Right cardiac atrium (tissue), 5 donors: ENCODE results near the gene PRKN. TPM values are rescaled to one million over a fixed set of nuclear protein-coding genes. Genes with fewer than 3 reads are reported as not detected.

Experiments used
- ATAC-seq, 2 donors: fragments of 200-7000 bp; cut with Tn5 transposase; one replicate each; pipeline versions ENCODE4 v1.8.0 to v1.9.1; 2020; ENCODE audit warnings: moderate library complexity in 2 of 2, mild to moderate bottlenecking in 1 of 2
- DNase-seq, 3 donors: peaks; one replicate each; pipeline ENCODE4 v3.0.0-alpha.2; 2020
- H3K27ac ChIP-seq: one replicate; pipeline ENCODE4 v1.5.1; 2013; ENCODE audit warnings: mild to moderate bottlenecking, low read length, control low read depth, moderate library complexity
- H3K27me3 ChIP-seq: one replicate; pipeline ENCODE4 v1.6.1; 2013; ENCODE audit not compliant: control insufficient read depth, insufficient read depth
- H3K4me1 ChIP-seq: one replicate; pipeline ENCODE4 v1.6.1; 2013; ENCODE audit warnings: low read length; ENCODE audit not compliant: control insufficient read depth, insufficient read depth
- H3K4me3 ChIP-seq: one replicate; pipeline ENCODE4 v1.5.1; 2013; ENCODE audit warnings: low read length, control low read depth
- H3K9me3 ChIP-seq: one replicate; pipeline ENCODE4 v1.6.1; 2013; ENCODE audit warnings: low read length; ENCODE audit not compliant: control insufficient read depth
- WGBS: extraction: QIAGEN DNeasy Blood & Tissue Kit; methylation state at CpG from one replicate; pipeline ENCODE4 v1.1.7; 2013; 5-methylcytosine and 5-hydroxymethylcytosine counted together
- intact Hi-C, 4 donors: fragments of 100-400 bp; cut with DNase I; formaldehyde crosslinking; loops; one replicate each; pipeline versions ENCODE4 v1.11.0 to v1.14.0; 2022 to 2023
- polyA plus RNA-seq: library from polyadenylated mRNA; stranded (reverse); fragments of 200-250 nt; gene quantifications from one replicate; pipeline ENCODE4 v1.2.3, GENCODE V29; 2013
- total RNA-seq, 4 donors: library from RNA; stranded (reverse); fragmentation: NEBNext Ultra II Directional; extraction: Animal tissue kit (Norgen Biotek cat#: 25700); gene quantifications; one replicate each; pipeline ENCODE4 v1.2.1, GENCODE V29; 2021
- donor health status: healthy with polysubstance abuse.
- donor health status: DM: no; HTN: yes; CAD: no.
- donor health status: DM: no; HTN: no; CAD: no.
- donor health status: DM: no; HTN: yes; CAD: no; lungs with severe emphysema.
- donor health status: DM: yes; HTN: yes; CAD: no.

Gene PRKN
- total and polyA plus RNA-seq, 5 donors: 9.6 to 33.0 (median 24.8) TPM

GRCh38 chr6:162343936-162344645 is 383.5 kb downstream of the PRKN start:
- DNase-seq: no peak
- peaks cover 5% of the 10 kb centered on the region for H3K4me1 ChIP-seq
- intact Hi-C loops: no loop called here
- ATAC-seq: peak; percentile 62 to 65
- H3K9me3 ChIP-seq: no peaks in the 10 kb centered on the region
- no peaks in the 10 kb centered on the region for H3K27me3 ChIP-seq
- 52% methylated on average over 8 of the region's 8 CpGs for WGBS
- H3K4me3 ChIP-seq: no peak overlapping the region
- no peak overlapping the region for H3K27ac ChIP-seq

GRCh38 chr6:162343198-162343935 is 384.2 kb downstream of the PRKN start:
- ATAC-seq: no peak
- no peak overlapping the region for H3K27ac ChIP-seq
- H3K27me3 ChIP-seq: no peaks in the 10 kb centered on the region
- intact Hi-C loops: no loop called here
- 54% methylated on average over 3 of the region's 3 CpGs for WGBS
- H3K9me3 ChIP-seq: no peaks in the 10 kb centered on the region
- no peak for DNase-seq
- no peak overlapping the region for H3K4me3 ChIP-seq
- peaks cover 5% of the 10 kb centered on the region for H3K4me1 ChIP-seq

- 53% methylated on average over 6 of the region's 6 CpGs for WGBS
- intact Hi-C loops: no loop called here
Measured at GRCh38 chr6:162337412-162337811, 390.2 kb downstream of the PRKN start.

GRCh38 chr6:162336359-162336758 is 391.2 kb downstream of the PRKN start:
- ATAC-seq: no peak
- intact Hi-C loops: no loop called here
- Histone ChIP-seq H3K4me3 (no peak overlapping the region), H3K27me3 (no peaks in the 10 kb centered on the region), H3K4me1 (no peaks in the 10 kb centered on the region), H3K9me3 (no peaks in the 10 kb centered on the region), H3K27ac (no peak overlapping the region)
- WGBS: 86% methylated on average over 6 of the region's 6 CpGs
- DNase-seq: no peak

More at GRCh38 chr6:162337412-162337811, 390.2 kb downstream of the PRKN start:
- peak in 1 of 2 donors; percentile 70 for ATAC-seq
- DNase-seq: no peak
- H3K9me3 ChIP-seq: no peaks in the 10 kb centered on the region
- H3K4me1 ChIP-seq: no peaks in the 10 kb centered on the region
- H3K4me3 ChIP-seq: no peak overlapping the region
- H3K27me3 ChIP-seq: no peaks in the 10 kb centered on the region
- H3K27ac ChIP-seq: no peak overlapping the region

GRCh38 chr6:162332365-162332764 is 395.2 kb downstream of the PRKN start:
- no peaks in the 10 kb centered on the region for H3K4me1 ChIP-seq
- H3K9me3 ChIP-seq: no peaks in the 10 kb centered on the region
- intact Hi-C loops: no loop called here
- H3K27ac ChIP-seq: no peak overlapping the region
- H3K4me3 ChIP-seq: no peak overlapping the region
- H3K27me3 ChIP-seq: no peaks in the 10 kb centered on the region
- DNase-seq (no peak), ATAC-seq (no peak)
- WGBS: 97% methylated on average over 4 of the region's 4 CpGs

- Histone ChIP-seq H3K27me3 (no peaks in the 10 kb centered on the region), H3K4me1 (no peaks in the 10 kb centered on the region), H3K9me3 (no peaks in the 10 kb centered on the region), H3K4me3 (no peak overlapping the region), H3K27ac (no peak overlapping the region)
- WGBS: 67% methylated on average over 1 of the region's 1 CpG
- intact Hi-C loops: no loop called here
- DNase-seq (no peak), ATAC-seq (no peak)
Measured at GRCh38 chr6:162331911-162332310, 395.7 kb downstream of the PRKN start.

GRCh38 chr6:162325826-162326225 is 401.7 kb downstream of the PRKN start:
- H3K4me1 ChIP-seq: no peaks in the 10 kb centered on the region
- WGBS: 94% methylated on average over 4 of the region's 4 CpGs
- no peaks in the 10 kb centered on the region for H3K9me3 ChIP-seq
- ATAC-seq (no peak), DNase-seq (no peak)
- no peak overlapping the region for H3K4me3 ChIP-seq
- H3K27me3 ChIP-seq: no peaks in the 10 kb centered on the region
- intact Hi-C loops: no loop called here
- no peak overlapping the region for H3K27ac ChIP-seq

GRCh38 chr6:162325051-162325450 is 402.5 kb downstream of the PRKN start:
- no peaks in the 10 kb centered on the region for H3K9me3 ChIP-seq
- no peaks in the 10 kb centered on the region for H3K27me3 ChIP-seq
- WGBS: 77% methylated on average over 4 of the region's 4 CpGs

GRCh38 chr6:162315291-162315690 is 412.3 kb downstream of the PRKN start:
- intact Hi-C loops: no loop called here
- ATAC-seq: no peak
- WGBS: 90% methylated on average over 3 of the region's 3 CpGs

More at GRCh38 chr6:162325051-162325450, 402.5 kb downstream of the PRKN start:
- ATAC-seq (no peak), DNase-seq (no peak)
- intact Hi-C loops: no loop called here
- no peaks in the 10 kb centered on the region for H3K4me1 ChIP-seq
- no peak overlapping the region for H3K4me3 ChIP-seq
- H3K27ac ChIP-seq: no peak overlapping the region

GRCh38 chr6:162313922-162314660 is 413.5 kb downstream of the PRKN start:
- DNase-seq (no peak), ATAC-seq (no peak)
- intact Hi-C loops: no loop called here
- Histone ChIP-seq H3K27me3 (no peaks in the 10 kb centered on the region), H3K4me3 (no peak overlapping the region), H3K4me1 (no peaks in the 10 kb centered on the region), H3K27ac (no peak overlapping the region), H3K9me3 (no peaks in the 10 kb centered on the region)
- 89% methylated on average over 4 of the region's 4 CpGs for WGBS

More at GRCh38 chr6:162315291-162315690, 412.3 kb downstream of the PRKN start:
- Histone ChIP-seq H3K4me3 (no peak overlapping the region), H3K9me3 (no peaks in the 10 kb centered on the region), H3K27me3 (no peaks in the 10 kb centered on the region), H3K27ac (no peak overlapping the region), H3K4me1 (no peaks in the 10 kb centered on the region)
- DNase-seq: no peak

- H3K9me3 ChIP-seq: no peaks in the 10 kb centered on the region
- H3K27me3 ChIP-seq: no peaks in the 10 kb centered on the region
- WGBS: 71% methylated on average over 5 of the region's 5 CpGs
- no peak for ATAC-seq
- intact Hi-C loops: no loop called here
- H3K27ac ChIP-seq: no peak overlapping the region
- DNase-seq: no peak
- H3K4me1 ChIP-seq: no peaks in the 10 kb centered on the region
- no peak overlapping the region for H3K4me3 ChIP-seq
Measured at GRCh38 chr6:162307865-162308264, 419.7 kb downstream of the PRKN start.
